ENCODE measurements around the gene PEX6.

DNA sequence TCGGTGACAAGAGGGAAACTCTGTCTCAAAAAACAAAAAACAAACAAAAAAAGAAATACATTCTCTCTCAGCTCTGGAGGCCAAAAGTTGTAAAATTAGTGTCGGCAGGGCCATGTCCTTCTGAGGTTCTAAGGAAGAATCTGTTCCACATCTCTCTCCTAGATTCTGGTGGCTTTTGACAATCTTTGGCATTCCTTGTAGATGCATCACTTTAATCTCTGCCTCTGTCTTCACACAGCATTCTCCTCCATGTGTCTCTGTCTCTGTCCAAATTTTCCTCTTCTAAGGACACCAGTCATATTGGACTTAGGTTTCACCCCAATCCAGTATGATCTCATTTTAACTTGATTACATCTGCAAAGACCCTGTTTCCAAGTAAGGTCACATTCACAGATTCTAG lies 14.5 kb upstream of the PEX6 start:
- TF ChIP-seq, protein P1, sequence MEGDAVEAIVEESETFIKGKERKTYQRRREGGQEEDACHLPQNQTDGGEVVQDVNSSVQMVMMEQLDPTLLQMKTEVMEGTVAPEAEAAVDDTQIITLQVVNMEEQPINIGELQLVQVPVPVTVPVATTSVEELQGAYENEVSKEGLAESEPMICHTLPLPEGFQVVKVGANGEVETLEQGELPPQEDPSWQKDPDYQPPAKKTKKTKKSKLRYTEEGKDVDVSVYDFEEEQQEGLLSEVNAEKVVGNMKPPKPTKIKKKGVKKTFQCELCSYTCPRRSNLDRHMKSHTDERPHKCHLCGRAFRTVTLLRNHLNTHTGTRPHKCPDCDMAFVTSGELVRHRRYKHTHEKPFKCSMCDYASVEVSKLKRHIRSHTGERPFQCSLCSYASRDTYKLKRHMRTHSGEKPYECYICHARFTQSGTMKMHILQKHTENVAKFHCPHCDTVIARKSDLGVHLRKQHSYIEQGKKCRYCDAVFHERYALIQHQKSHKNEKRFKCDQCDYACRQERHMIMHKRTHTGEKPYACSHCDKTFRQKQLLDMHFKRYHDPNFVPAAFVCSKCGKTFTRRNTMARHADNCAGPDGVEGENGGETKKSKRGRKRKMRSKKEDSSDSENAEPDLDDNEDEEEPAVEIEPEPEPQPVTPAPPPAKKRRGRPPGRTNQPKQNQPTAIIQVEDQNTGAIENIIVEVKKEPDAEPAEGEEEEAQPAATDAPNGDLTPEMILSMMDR (conservative IDR thresholded peaks at IDR 0.05; ENCODE audit: low read depth, low read length), result no peak
- TF ChIP-seq EZH2 (IDR thresholded peaks at IDR 0.05; ENCODE audit: borderline replicate concordance, low read depth, low read length, poor library complexity, severe bottlenecking), result no peak
